SK-N-SH (cell line): ENCODE results near the gene MINK1. TPM values are rescaled to one million over a fixed set of nuclear protein-coding genes. Genes with fewer than 3 reads are reported as not detected.

ENCODE experiments used
- CTCF ChIA-PET: fragments of 300-600, 350-600 bp; formaldehyde crosslinking; extraction: SDS; loops from one replicate; lab custom pipeline; 2021; lab: Yijun Ruan, JAX
- POLR2A ChIA-PET: fragments of 350-600 bp; sonication (Branson Sonifier 250); formaldehyde crosslinking; extraction: SDS; loops from one replicate; lab custom pipeline; 2020; ENCODE audit warnings: antibody characterized with exemption, inconsistent platforms; lab: Yijun Ruan, JAX
- DNase-seq: peaks from one replicate; pipeline ENCODE4 v3.0.0; 2012
- H2AFZ ChIP-seq: fragments of 200-600 bp; sonication (generic); 2 replicates; pipeline ENCODE4 v1.8.1; 2016; ENCODE audit warnings: antibody characterized with exemption, mild to moderate bottlenecking, low read depth
- H3F3A ChIP-seq: fragments of 200-600 bp; sonication (generic); replicated peaks from 2 replicates; pipeline ENCODE3; 2016; ENCODE audit warnings: antibody characterized with exemption, mild to moderate bottlenecking; ENCODE audit not compliant: insufficient read depth
- H3K27ac ChIP-seq, 2 experiments: fragments of 200-500 bp in 1 of 2; fragments of 200-600 bp in 1 of 2; sonication (Bioruptor generic) in 1 of 2; sonication (generic), shearing (Covaris generic) in 1 of 2; 2 replicates each; pipeline versions ENCODE4 v1.5.1 to v1.6.1; 2014 to 2016; ENCODE audit warnings: low read depth in 2 of 2, inconsistent platforms in 1 of 2, low read length in 1 of 2, mild to moderate bottlenecking in 1 of 2, mixed read lengths in 1 of 2
- H3K27me3 ChIP-seq: fragments of 200-600 bp; sonication (generic), shearing (Covaris generic); 2 replicates; pipeline ENCODE4 v1.6.1; 2016; ENCODE audit warnings: mixed run types; ENCODE audit not compliant: insufficient read depth
- H3K36me3 ChIP-seq, 2 experiments: fragments of 200-500 bp in 1 of 2; fragments of 200-600 bp in 1 of 2; sonication (Bioruptor generic) in 1 of 2; sonication (generic) in 1 of 2; replicated peaks in 1 of 2; 2 replicates each; pipeline versions ENCODE3 to v1.5.1; 2014 to 2016; ENCODE audit warnings: low read length in 1 of 2, mild to moderate bottlenecking in 1 of 2; ENCODE audit not compliant: insufficient read depth in 2 of 2, control insufficient read depth in 1 of 2
- H3K4me1 ChIP-seq, 2 experiments: fragments of 200-500 bp in 1 of 2; fragments of 200-600 bp in 1 of 2; sonication (Bioruptor generic) in 1 of 2; sonication (generic), shearing (Covaris generic) in 1 of 2; 2 replicates each; pipeline versions ENCODE4 v1.5.1 to v1.6.1; 2014 to 2016; ENCODE audit warnings: low read depth in 1 of 2, low read length in 1 of 2, mixed run types in 1 of 2; ENCODE audit not compliant: insufficient read depth in 2 of 2, control insufficient read depth in 1 of 2
- H3K4me2 ChIP-seq: fragments of 200-600 bp; sonication (generic), shearing (Covaris generic); 2 replicates; pipeline ENCODE4 v1.6.1; 2017; ENCODE audit warnings: mixed run types
- H3K4me3 ChIP-seq, 2 experiments: fragments of 200-500 bp in 1 of 2; fragments of 200-600 bp in 1 of 2; sonication (Bioruptor generic) in 1 of 2; sonication (generic), shearing (Covaris generic) in 1 of 2; 2 replicates each; pipeline versions ENCODE4 v1.5.1 to v1.8.1; 2014 to 2016; ENCODE audit warnings: low read depth in 2 of 2, inconsistent platforms in 1 of 2, low read length in 1 of 2, mild to moderate bottlenecking in 1 of 2, mixed read lengths in 1 of 2, moderate library complexity in 1 of 2
- H3K79me2 ChIP-seq: fragments of 200-600 bp; sonication (generic); 2 replicates; pipeline ENCODE4 v1.8.1; 2017; ENCODE audit warnings: mild to moderate bottlenecking; ENCODE audit not compliant: insufficient read depth
- H3K9ac ChIP-seq: fragments of 200-600 bp; sonication (generic); 2 replicates; pipeline ENCODE4 v1.6.1; 2017; ENCODE audit warnings: mixed run types
- H3K9me2 ChIP-seq: fragments of 200-600 bp; sonication (generic); 2 replicates; pipeline ENCODE4 v1.6.1; 2017; ENCODE audit warnings: mixed run types
- H3K9me3 ChIP-seq: fragments of 200-600 bp; sonication (generic); 2 replicates; pipeline ENCODE4 v1.6.1; 2017; ENCODE audit warnings: mixed run types, mild to moderate bottlenecking, moderate library complexity
- H4K20me1 ChIP-seq: fragments of 200-600 bp; sonication (generic); 2 replicates; pipeline ENCODE4 v1.6.1; 2017; ENCODE audit warnings: mild to moderate bottlenecking, mixed run types; ENCODE audit not compliant: insufficient read depth
- EP300 ChIP-seq, 2 experiments: IDR thresholded peaks; 2 replicates each; pipeline versions ENCODE4 v1.4.0 to v1.6.1; 2012; ENCODE audit warnings: borderline replicate concordance in 1 of 2, low read depth in 1 of 2, low read length in 1 of 2
- FOXJ3 ChIP-seq: sonication (generic); formaldehyde crosslinking; IDR thresholded peaks from 2 replicates; pipeline ENCODE4 v1.5.1; 2020; ENCODE audit warnings: mild to moderate bottlenecking, missing genetic modification reagents
- FOXM1 ChIP-seq: IDR thresholded peaks from 2 replicates; pipeline ENCODE4 v1.4.0; 2012; ENCODE audit warnings: low read depth, mild to moderate bottlenecking
- GABPA ChIP-seq: IDR thresholded peaks from 2 replicates; pipeline ENCODE4 v1.4.0; 2012; ENCODE audit warnings: low read depth, mild to moderate bottlenecking
- JUND ChIP-seq: IDR thresholded peaks from 2 replicates; pipeline ENCODE4 v1.4.0; 2012
- MEF2A ChIP-seq: IDR thresholded peaks from 2 replicates; pipeline ENCODE4 v1.4.0; 2012; ENCODE audit warnings: low read depth, borderline replicate concordance
- NRF1 ChIP-seq: IDR thresholded peaks from 2 replicates; pipeline ENCODE4 v1.6.1; 2012; ENCODE audit warnings: low read depth, mild to moderate bottlenecking, low read length
- PBX3 ChIP-seq: IDR thresholded peaks from 2 replicates; pipeline ENCODE4; 2012
- REST ChIP-seq: IDR thresholded peaks from 2 replicates; pipeline ENCODE4 v1.6.1; 2012; ENCODE audit warnings: mild to moderate bottlenecking, low read depth, low read length, moderate library complexity
- TCF12 ChIP-seq: IDR thresholded peaks from 2 replicates; pipeline ENCODE4 v1.4.0; 2012
- WGBS: methylation state at CpG from one replicate; pipeline ENCODE4 v1.1.6; 2017; ENCODE audit warnings: low lambda C conversion rate; 5-methylcytosine and 5-hydroxymethylcytosine counted together
- polyA plus RNA-seq, 3 experiments: library from polyadenylated mRNA; depleted of rRNA; stranded (reverse); fragments of >200 nt; gene quantifications; 2 replicates each; pipeline ENCODE4 v1.2.3, GENCODE V29; 2012
- TF ChIP-seq, protein P1 (sequence below): IDR thresholded peaks from 2 replicates; pipeline ENCODE4 v1.4.0; 2012; ENCODE audit warnings: low read depth, borderline replicate concordance
- TF ChIP-seq, protein P2 (sequence below): IDR thresholded peaks from 2 replicates; pipeline ENCODE4 v1.4.0; 2012; ENCODE audit warnings: low read depth

MINK1 gene
- polyA plus RNA-seq, 1 of the 3 experiments (the other 2 are of a cell fraction) = 64.7 TPM

GRCh38 chr17:4936436-4936835, 103.3 kb downstream of the MINK1 start:
- no peaks in the 10 kb centered on the region for H3K27me3 ChIP-seq
- ChIA-PET CTCF (interaction anchor here (1.7 to 2.3 kb wide), 2 partner anchors 12 to 27 kb away, joined by 5 to 11 read pairs; no protein-coding TSS in a partner anchor), POLR2A (interaction anchor here (0.6 kb wide), 1 partner anchor 58 kb away, joined by 4 read pairs; no protein-coding TSS in a partner anchor)
- no peak overlapping the region for H3K9ac ChIP-seq
- H3K9me2 ChIP-seq = no peaks in the 10 kb centered on the region
- peaks cover 12% of the 10 kb centered on the region for H3F3A ChIP-seq
- H3K36me3 ChIP-seq = peaks cover 11 to 16% of the 10 kb centered on the region in 2 experiments
- no peak overlapping the region for H3K4me2 ChIP-seq
- TF ChIP-seq EP300 (IDR thresholded peaks at IDR 0.05; ENCODE audit: borderline replicate concordance in 1 of 2, low read depth in 1 of 2, low read length in 1 of 2) = no peak
- TF ChIP-seq, protein P1, sequence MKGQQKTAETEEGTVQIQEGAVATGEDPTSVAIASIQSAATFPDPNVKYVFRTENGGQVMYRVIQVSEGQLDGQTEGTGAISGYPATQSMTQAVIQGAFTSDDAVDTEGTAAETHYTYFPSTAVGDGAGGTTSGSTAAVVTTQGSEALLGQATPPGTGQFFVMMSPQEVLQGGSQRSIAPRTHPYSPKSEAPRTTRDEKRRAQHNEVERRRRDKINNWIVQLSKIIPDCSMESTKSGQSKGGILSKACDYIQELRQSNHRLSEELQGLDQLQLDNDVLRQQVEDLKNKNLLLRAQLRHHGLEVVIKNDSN = no peak
- H3K4me3 ChIP-seq = no peak overlapping the region
- no peaks in the 10 kb centered on the region for H3K9me3 ChIP-seq
- 100% methylated on average over 3 of the region's 3 CpGs for WGBS
- peaks cover 10 to 28% of the 10 kb centered on the region in 2 experiments; a peak in 2 of 4 replicates for H3K4me1 ChIP-seq
- no peak for DNase-seq
- H4K20me1 ChIP-seq = no peaks in the 10 kb centered on the region
- no peak overlapping the region for H2AFZ ChIP-seq
- peaks cover 27% of the 10 kb centered on the region for H3K79me2 ChIP-seq
- no peak overlapping the region for H3K27ac ChIP-seq

- Histone ChIP-seq H3K4me3 (no peak overlapping the region), H3F3A (peaks cover 23% of the 10 kb centered on the region), H3K36me3 (peaks cover 14 to 16% of the 10 kb centered on the region in 2 experiments), H3K27me3 (no peaks in the 10 kb centered on the region), H4K20me1 (no peaks in the 10 kb centered on the region), H3K9ac (no peak overlapping the region), H3K27ac (no peak overlapping the region), H3K4me1 (peaks cover 13 to 29% of the 10 kb centered on the region in 2 experiments; a peak in 2 of 4 replicates), H3K9me3 (no peaks in the 10 kb centered on the region), H3K4me2 (no peak overlapping the region; the same call in 1 of the 2 replicates), H3K79me2 (peaks cover 38% of the 10 kb centered on the region), H3K9me2 (no peaks in the 10 kb centered on the region), H2AFZ (no peak overlapping the region)
- TF ChIP-seq REST = no peak
- no peak for TF ChIP-seq JUND
- TF ChIP-seq, protein P1 = no peak
- no peak for TF ChIP-seq FOXM1
- no peak for TF ChIP-seq TCF12
- TF ChIP-seq GABPA = no peak
- no peak for TF ChIP-seq NRF1
- no peak for TF ChIP-seq FOXJ3 (CRISPR knock-in tag)
- TF ChIP-seq PBX3 = no peak
- no peak for TF ChIP-seq MEF2A
- TF ChIP-seq, protein P2, sequence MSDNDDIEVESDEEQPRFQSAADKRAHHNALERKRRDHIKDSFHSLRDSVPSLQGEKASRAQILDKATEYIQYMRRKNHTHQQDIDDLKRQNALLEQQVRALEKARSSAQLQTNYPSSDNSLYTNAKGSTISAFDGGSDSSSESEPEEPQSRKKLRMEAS = no peak
- 97% methylated on average over 15 of the region's 16 CpGs for WGBS
- CTCF ChIA-PET = interaction anchor here (2.3 kb wide), 1 partner anchor 28 kb away, joined by 11 read pairs; no protein-coding TSS in a partner anchor
- POLR2A ChIA-PET = no interaction called here
- no peak for DNase-seq
Observed at GRCh38 chr17:4937553-4937952, 104.4 kb downstream of the MINK1 start.
